WTC11 (cell line): ENCODE measurements around the gene EVC2. TPM values are rescaled to one million over a fixed set of nuclear protein-coding genes. Genes with fewer than 3 reads are reported as not detected.

ENCODE experiments used
- ATAC-seq: fragments of 200-7000 bp; cut with Tn5 transposase; 2 replicates; pipeline ENCODE4 v1.10.0; 2021; ENCODE audit warnings: mild to moderate bottlenecking, moderate library complexity
- CTCF ChIA-PET: fragments of 300-600 bp; sonication (Branson Sonifier 250); formaldehyde crosslinking; loops from one replicate; lab custom pipeline; 2021; ENCODE audit warnings: antibody characterized with exemption; lab: Charles Lee
- POLR2A ChIA-PET: fragments of 350-600 bp; sonication (Branson Sonifier 250); formaldehyde crosslinking; loops from one replicate; lab custom pipeline; 2021; ENCODE audit warnings: antibody characterized with exemption; lab: Charles Lee
- DNase-seq: peaks from one replicate; pipeline ENCODE4 v3.0.0; 2021; ENCODE audit warnings: low spot score
- H3K27ac Mint-ChIP-seq: 2 replicates; pipeline ENCODE4 v1.8.0; 2021; ENCODE audit warnings: mixed read lengths
- H3K27me3 Mint-ChIP-seq: 2 replicates; pipeline ENCODE4 v1.8.0; 2021; ENCODE audit warnings: low read depth, mild to moderate bottlenecking, moderate library complexity, mixed read lengths
- H3K36me3 Mint-ChIP-seq: 2 replicates; pipeline ENCODE4 v1.8.0; 2021; ENCODE audit warnings: mixed read lengths
- H3K4me1 Mint-ChIP-seq: 2 replicates; pipeline ENCODE4 v1.8.0; 2022; ENCODE audit warnings: mixed read lengths
- H3K4me3 Mint-ChIP-seq: 2 replicates; pipeline ENCODE4 v1.8.0; 2021; ENCODE audit warnings: mild to moderate bottlenecking, moderate library complexity, mixed read lengths
- H3K9me3 Mint-ChIP-seq: 2 replicates; pipeline ENCODE4 v1.8.0; 2021; ENCODE audit warnings: mixed read lengths
- AR ChIP-seq: fragments of 250-450 bp; sonication (Bioruptor Pico); IDR thresholded peaks from 2 replicates; pipeline ENCODE4 v1.9.0; 2021; ENCODE audit warnings: mild to moderate bottlenecking
- ATF1 ChIP-seq: sonication (generic); formaldehyde crosslinking; IDR thresholded peaks from 2 replicates; pipeline ENCODE4 v1.8.1; 2023; ENCODE audit warnings: mild to moderate bottlenecking, moderate library complexity, missing genetic modification reagents
- CDX4 ChIP-seq: fragments of 250-450 bp; sonication (Bioruptor Pico); IDR thresholded peaks from 2 replicates; pipeline ENCODE4 v1.9.0; 2021; ENCODE audit warnings: moderate library complexity, mild to moderate bottlenecking, inconsistent platforms, borderline replicate concordance
- E2F5 ChIP-seq: sonication (generic); formaldehyde crosslinking; IDR thresholded peaks from 2 replicates; pipeline ENCODE4 v1.8.1; 2022; ENCODE audit warnings: mild to moderate bottlenecking, moderate library complexity, missing genetic modification reagents
- EMX1 ChIP-seq: fragments of 250-450 bp; sonication (Bioruptor Pico); IDR thresholded peaks from 2 replicates; pipeline ENCODE4 v1.8.0; 2021; ENCODE audit warnings: mild to moderate bottlenecking
- ESRRA ChIP-seq: sonication (generic); formaldehyde crosslinking; IDR thresholded peaks from 2 replicates; pipeline ENCODE4 v1.8.1; 2022; ENCODE audit warnings: mild to moderate bottlenecking, missing genetic modification reagents, borderline replicate concordance
- HMGA2 ChIP-seq: fragments of 250-450 bp; sonication (Bioruptor Pico); IDR thresholded peaks from 2 replicates; pipeline ENCODE4 v1.4.0; 2021; ENCODE audit warnings: mild to moderate bottlenecking, moderate library complexity
- IRF2 ChIP-seq: sonication (generic); formaldehyde crosslinking; IDR thresholded peaks from 2 replicates; pipeline ENCODE4 v1.8.0; 2022; ENCODE audit warnings: low read depth, missing genetic modification reagents, borderline replicate concordance
- MYBL2 ChIP-seq: sonication (generic); formaldehyde crosslinking; IDR thresholded peaks from 2 replicates; pipeline ENCODE4 v1.8.1; 2023; ENCODE audit warnings: mild to moderate bottlenecking, moderate library complexity, missing genetic modification reagents
- NR2C2 ChIP-seq: sonication (generic); formaldehyde crosslinking; IDR thresholded peaks from 2 replicates; pipeline ENCODE4 v1.8.0; 2022; ENCODE audit warnings: mild to moderate bottlenecking, missing genetic modification reagents
- PRDM15 ChIP-seq: sonication (generic); formaldehyde crosslinking; IDR thresholded peaks from 2 replicates; pipeline ENCODE4 v1.8.0; 2022; ENCODE audit warnings: missing genetic modification reagents
- SMAD4 ChIP-seq: sonication (generic); formaldehyde crosslinking; IDR thresholded peaks from 2 replicates; pipeline ENCODE4 v1.8.0; 2022; ENCODE audit warnings: mild to moderate bottlenecking, missing genetic modification reagents
- SOX15 ChIP-seq: fragments of 250-450 bp; sonication (Bioruptor Pico); IDR thresholded peaks from 2 replicates; pipeline ENCODE4 v1.9.0; 2021; ENCODE audit warnings: mild to moderate bottlenecking
- TP53 ChIP-seq: sonication (generic); formaldehyde crosslinking; IDR thresholded peaks from 2 replicates; pipeline ENCODE4 v1.8.1; 2023; ENCODE audit warnings: mild to moderate bottlenecking, missing genetic modification reagents
- ZNF121 ChIP-seq: sonication (generic); formaldehyde crosslinking; IDR thresholded peaks from 2 replicates; pipeline ENCODE4 v1.8.0; 2023; ENCODE audit warnings: missing genetic modification reagents
- ZNF138 ChIP-seq: sonication (generic); formaldehyde crosslinking; conservative IDR thresholded peaks from 2 replicates; pipeline ENCODE4 v1.8.1; 2022; ENCODE audit warnings: mild to moderate bottlenecking, moderate library complexity, missing genetic modification reagents
- ZNF396 ChIP-seq: fragments of 250-450 bp; sonication (Bioruptor Pico); IDR thresholded peaks from 2 replicates; pipeline ENCODE4 v1.8.0; 2021; ENCODE audit warnings: mild to moderate bottlenecking, moderate library complexity, borderline replicate concordance
- ZNF416 ChIP-seq: fragments of 250-450 bp; sonication (Bioruptor Pico); IDR thresholded peaks from 2 replicates; pipeline ENCODE4 v1.9.0; 2021; ENCODE audit warnings: mild to moderate bottlenecking, inconsistent platforms
- total RNA-seq: library from RNA; stranded (reverse); gene quantifications from 3 replicates; pipeline ENCODE4 v1.2.3, GENCODE V29; 2021

Gene EVC2
- total RNA-seq, 1 experiment from 2014 or later: 4.8 TPM

GRCh38 chr4:5563856-5564255, 144.5 kb downstream of the EVC2 start:
- Mint-ChIP-seq H3K36me3 (no peaks in the 10 kb centered on the region), H3K4me1 (no peaks in the 10 kb centered on the region), H3K4me3 (no peak overlapping the region), H3K27me3 (no peaks in the 10 kb centered on the region), H3K27ac (no peak overlapping the region), H3K9me3 (peaks cover 3% of the 10 kb centered on the region; the same call in 1 of the 2 replicates)
- TF ChIP-seq EMX1: no peak
- no peak for TF ChIP-seq IRF2 (CRISPR knock-in tag)
- no peak for TF ChIP-seq AR (CRISPR knock-in tag)
- no peak for TF ChIP-seq SMAD4
- no peak for DNase-seq
- no peak for ATAC-seq
- ChIA-PET CTCF (no interaction called here), POLR2A (no interaction called here)

GRCh38 chr4:5562476-5562875, 145.9 kb downstream of the EVC2 start:
- TF ChIP-seq TP53 (CRISPR knock-in tag) (no peak), ESRRA (CRISPR knock-in tag) (no peak), HMGA2 (CRISPR knock-in tag) (no peak), SOX15 (no peak), ZNF416 (CRISPR knock-in tag) (no peak), E2F5 (CRISPR knock-in tag) (no peak), NR2C2 (CRISPR knock-in tag) (no peak), MYBL2 (no peak), ZNF121 (CRISPR knock-in tag) (no peak), PRDM15 (CRISPR knock-in tag) (no peak), ATF1 (CRISPR knock-in tag) (no peak), ZNF138 (CRISPR knock-in tag) (no peak), ZNF396 (no peak), CDX4 (CRISPR knock-in tag) (no peak)
- no peak for ATAC-seq
- H3K4me1 Mint-ChIP-seq: no peaks in the 10 kb centered on the region
- DNase-seq: no peak
- H3K4me3 Mint-ChIP-seq: no peak overlapping the region
- H3K9me3 Mint-ChIP-seq: peaks cover 8% of the 10 kb centered on the region
- no peak overlapping the region for H3K27ac Mint-ChIP-seq
- POLR2A ChIA-PET: no interaction called here
- H3K36me3 Mint-ChIP-seq: no peaks in the 10 kb centered on the region
- H3K27me3 Mint-ChIP-seq: no peaks in the 10 kb centered on the region
- CTCF ChIA-PET: no interaction called here
